ENCODE results near the gene TEX28. TPM values are rescaled to one million over a fixed set of nuclear protein-coding genes. Genes with fewer than 3 reads are reported as not detected.
"Not testable (repeated sequence)": the region's sequence is repeated elsewhere in the genome, so short reads cannot be mapped to it uniquely, and the experiment has no call there.

TEX28 gene
- total RNA-seq, 4 donors from 2014 or later: not detected

DNA sequence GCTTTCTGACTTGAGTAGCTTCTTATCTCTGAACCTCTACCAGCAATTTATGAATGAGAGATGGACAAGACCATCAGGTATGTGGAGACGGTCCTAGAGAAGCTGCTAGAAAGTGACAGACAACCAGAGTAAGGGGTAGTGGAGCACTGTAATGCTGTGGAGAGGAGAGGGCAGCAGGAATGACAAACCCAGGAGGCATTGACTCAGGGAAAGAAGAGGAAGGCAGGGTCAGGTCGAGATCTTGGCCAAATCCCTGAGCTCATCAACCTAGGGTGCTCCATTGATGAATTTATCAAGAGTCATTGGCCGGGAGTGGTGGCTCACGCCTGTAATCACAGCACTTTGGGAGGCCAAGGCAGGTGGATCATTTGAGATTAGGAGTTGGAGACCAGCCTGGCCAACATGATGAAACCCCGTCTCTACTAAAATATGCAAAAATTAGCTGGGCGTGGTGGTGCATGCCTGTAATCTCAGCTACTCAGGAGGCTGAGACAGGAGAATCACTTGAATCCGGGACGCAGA lies 54.9 kb downstream of the TEX28 start:
- H3K27ac ChIP-seq; H3K36me3 ChIP-seq; H3K27me3 ChIP-seq; H3K9me3 ChIP-seq; H3K4me1 ChIP-seq; DNase-seq; intact Hi-C loops (cut with DNase I; ENCODE audit: low total_unique reads); H3K4me3 ChIP-seq: not testable (repeated sequence)

GRCh38 chrX:154238939-154239559 lies 55.9 kb downstream of the TEX28 start:
- H3K9me3 ChIP-seq; H3K4me3 ChIP-seq; intact Hi-C loops (cut with DNase I; ENCODE audit: low total_unique reads); H3K27me3 ChIP-seq; H3K27ac ChIP-seq; H3K36me3 ChIP-seq; H3K4me1 ChIP-seq; DNase-seq: not testable (repeated sequence)

- intact Hi-C loops (cut with DNase I; ENCODE audit: low total_unique reads); H3K4me1 ChIP-seq; H3K27me3 ChIP-seq; H3K36me3 ChIP-seq; DNase-seq; H3K4me3 ChIP-seq; H3K27ac ChIP-seq; H3K9me3 ChIP-seq: not testable (repeated sequence)
Measured at GRCh38 chrX:154233620-154234019, 61.3 kb downstream of the TEX28 start.

- H3K4me1 ChIP-seq; H3K9me3 ChIP-seq; DNase-seq; H3K27me3 ChIP-seq; H3K36me3 ChIP-seq; H3K4me3 ChIP-seq; intact Hi-C loops (cut with DNase I; ENCODE audit: low total_unique reads); H3K27ac ChIP-seq: not testable (repeated sequence)
Measured at GRCh38 chrX:154231443-154231842, 63.5 kb downstream of the TEX28 start.

DNA sequence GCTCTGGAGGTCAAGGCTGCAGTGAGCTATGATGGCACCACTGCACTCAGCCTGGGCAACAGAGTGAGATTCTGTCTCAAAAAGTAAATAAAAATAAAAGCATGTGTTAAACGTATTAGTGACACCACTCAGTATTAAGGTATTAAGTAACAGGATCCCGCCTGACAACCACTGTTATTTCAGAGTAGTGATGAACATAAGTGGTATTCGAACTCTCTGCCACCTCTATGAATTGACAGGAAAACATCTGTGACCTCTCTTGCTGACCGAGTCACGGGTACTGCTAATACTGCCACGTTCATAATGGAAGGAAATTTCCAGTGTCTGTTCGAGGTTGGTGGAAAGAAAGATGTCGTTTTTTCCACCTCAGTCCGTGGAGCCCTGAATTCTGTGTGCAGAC lies 68.2 kb downstream of the TEX28 start:
- H3K9me3 ChIP-seq; H3K4me1 ChIP-seq; H3K27me3 ChIP-seq; DNase-seq; H3K36me3 ChIP-seq; intact Hi-C loops (cut with DNase I; ENCODE audit: low total_unique reads); H3K27ac ChIP-seq; H3K4me3 ChIP-seq: not testable (repeated sequence)

GRCh38 chrX:154225292-154225691 lies 69.6 kb downstream of the TEX28 start:
- DNase-seq; H3K27me3 ChIP-seq; H3K36me3 ChIP-seq; intact Hi-C loops (cut with DNase I; ENCODE audit: low total_unique reads); H3K4me3 ChIP-seq; H3K9me3 ChIP-seq; H3K27ac ChIP-seq; H3K4me1 ChIP-seq: not testable (repeated sequence)

Other genes with a start within 250 kb of the TEX28 start
- 100 to 1,000 TPM in 1 of 4 donors, 10 to 100 TPM in 3; 29.7 to 106 (median 50.6) TPM for gene MECP2, start 197.4 kb downstream of the TEX28 start, total RNA-seq
- gene OPN1LW, start 150.9 kb downstream of the TEX28 start, total RNA-seq: not detected
- not detected for gene OPN1MW, start 112.5 kb downstream of the TEX28 start, total RNA-seq
- gene OPN1MW2, start 75.4 kb downstream of the TEX28 start, total RNA-seq: not detected
- not detected for gene OPN1MW3, start 37.5 kb downstream of the TEX28 start, total RNA-seq
- under 1 TPM in 2 of 4 donors, not detected in 2; 0.07 to 0.98 TPM for gene TKTL1, start 671 bp upstream of the TEX28 start, total RNA-seq
- gene FLNA, start 79.5 kb upstream of the TEX28 start, total RNA-seq: 1,000 to 10,000 TPM; 1,067 to 4,271 (median 2,911) TPM
- 100 to 1,000 TPM in 1 of 4 donors, 10 to 100 TPM in 3; 13.6 to 118 (median 44.4) TPM for gene EMD, start 84.2 kb upstream of the TEX28 start, total RNA-seq
- 1,000 to 10,000 TPM; 2,407 to 9,172 (median 4,014) TPM for gene RPL10, start 103.3 kb upstream of the TEX28 start, total RNA-seq
- 10 to 100 TPM; 10.2 to 31.8 (median 21.2) TPM for gene DNASE1L1, start 114.1 kb upstream of the TEX28 start, total RNA-seq
- 10 to 100 TPM; 15.3 to 62.3 (median 20.5) TPM for gene TAFAZZIN, start 116.4 kb upstream of the TEX28 start, total RNA-seq
- gene ATP6AP1, start 133.6 kb upstream of the TEX28 start, total RNA-seq: 10 to 100 TPM in 3 of 4 donors, 1 to 10 TPM in 1; 5.1 to 71.3 (median 42.1) TPM
- 100 to 1,000 TPM in 3 of 4 donors, 10 to 100 TPM in 1; 100.0 to 175 (median 135) TPM for gene GDI1, start 142.0 kb upstream of the TEX28 start, total RNA-seq
- 10 to 100 TPM; 16.4 to 48.8 (median 28.3) TPM for gene FAM50A, start 149.0 kb upstream of the TEX28 start, total RNA-seq
- 100 to 1,000 TPM in 1 of 4 donors, 10 to 100 TPM in 1, 1 to 10 TPM in 2; 2.1 to 102 (median 8.6) TPM for gene PLXNA3, start 163.2 kb upstream of the TEX28 start, total RNA-seq
- 10 to 100 TPM in 2 of 4 donors, 1 to 10 TPM in 1, not detected in 1; 4.7 to 19.4 (median 13.1) TPM for gene LAGE3, start 184.2 kb upstream of the TEX28 start, total RNA-seq
- gene UBL4A, start 191.5 kb upstream of the TEX28 start, total RNA-seq: 10 to 100 TPM; 14.7 to 36.3 (median 29.5) TPM
- gene SLC10A3, start 195.5 kb upstream of the TEX28 start, total RNA-seq: 10 to 100 TPM in 3 of 4 donors, 1 to 10 TPM in 1; 9.1 to 62.8 (median 32.7) TPM
- gene FAM3A, start 221.1 kb upstream of the TEX28 start, total RNA-seq: 10 to 100 TPM in 2 of 4 donors, 1 to 10 TPM in 2; 5.1 to 55.9 (median 15.4) TPM

Data from uterus (tissue), 4 donors.